Measurements from ENCODE around the gene COL27A1. TPM values are rescaled to one million over a fixed set of nuclear protein-coding genes. Genes with fewer than 3 reads are reported as not detected.

Gene COL27A1
- total RNA-seq, 1 experiment from 2014 or later = 37.0 TPM

GRCh38 chr9:114271556-114272510 is 116.5 kb downstream of the COL27A1 start:
- no peak overlapping the region for H3K27ac ChIP-seq (ENCODE audit: low read depth, low read length, poor library complexity, severe bottlenecking)
- ChIA-PET POLR2A (ENCODE audit: low non-redundant PET) (no interaction called here), CTCF (interaction anchor here (0.6 to 1.2 kb wide), 2 partner anchors 57 to 189 kb away, joined by 3 to 5 read pairs; no protein-coding TSS in a partner anchor)
- peak; percentile 73 for DNase-seq (ENCODE audit: low spot score)
- intact Hi-C loops (cut with micrococcal nuclease; ENCODE audit: unreplicated experiment) = loop anchor here (5.0 kb wide), 1 partner anchor 115 kb away; the partner anchor contains the start of gene COL27A1
- no peaks in the 10 kb centered on the region for H3K4me1 ChIP-seq (ENCODE audit: insufficient read depth, low read length, poor library complexity, severe bottlenecking)
- TF ChIP-seq, protein P1, sequence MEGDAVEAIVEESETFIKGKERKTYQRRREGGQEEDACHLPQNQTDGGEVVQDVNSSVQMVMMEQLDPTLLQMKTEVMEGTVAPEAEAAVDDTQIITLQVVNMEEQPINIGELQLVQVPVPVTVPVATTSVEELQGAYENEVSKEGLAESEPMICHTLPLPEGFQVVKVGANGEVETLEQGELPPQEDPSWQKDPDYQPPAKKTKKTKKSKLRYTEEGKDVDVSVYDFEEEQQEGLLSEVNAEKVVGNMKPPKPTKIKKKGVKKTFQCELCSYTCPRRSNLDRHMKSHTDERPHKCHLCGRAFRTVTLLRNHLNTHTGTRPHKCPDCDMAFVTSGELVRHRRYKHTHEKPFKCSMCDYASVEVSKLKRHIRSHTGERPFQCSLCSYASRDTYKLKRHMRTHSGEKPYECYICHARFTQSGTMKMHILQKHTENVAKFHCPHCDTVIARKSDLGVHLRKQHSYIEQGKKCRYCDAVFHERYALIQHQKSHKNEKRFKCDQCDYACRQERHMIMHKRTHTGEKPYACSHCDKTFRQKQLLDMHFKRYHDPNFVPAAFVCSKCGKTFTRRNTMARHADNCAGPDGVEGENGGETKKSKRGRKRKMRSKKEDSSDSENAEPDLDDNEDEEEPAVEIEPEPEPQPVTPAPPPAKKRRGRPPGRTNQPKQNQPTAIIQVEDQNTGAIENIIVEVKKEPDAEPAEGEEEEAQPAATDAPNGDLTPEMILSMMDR (conservative IDR thresholded peaks at IDR 0.05; ENCODE audit: low read depth, low read length) = peak; percentile 75
- TF ChIP-seq EZH2 (IDR thresholded peaks at IDR 0.05; ENCODE audit: borderline replicate concordance, low read depth, low read length, poor library complexity, severe bottlenecking) = no peak
- no peaks in the 10 kb centered on the region for H3K9me3 ChIP-seq (ENCODE audit: low read depth, low read length, poor library complexity, severe bottlenecking)
- H3K4me3 ChIP-seq (ENCODE audit: low read depth, low read length, poor library complexity, severe bottlenecking) = no peak overlapping the region
- no TSS peak for BruUV-seq (replicated peaks)
- H3K36me3 ChIP-seq (ENCODE audit: insufficient read depth, low read length, poor library complexity, severe bottlenecking) = no peaks in the 10 kb centered on the region
- no peaks in the 10 kb centered on the region for H3K27me3 ChIP-seq (replicated peaks; ENCODE audit: insufficient read depth, low read depth, low read length, poor library complexity)

DNA sequence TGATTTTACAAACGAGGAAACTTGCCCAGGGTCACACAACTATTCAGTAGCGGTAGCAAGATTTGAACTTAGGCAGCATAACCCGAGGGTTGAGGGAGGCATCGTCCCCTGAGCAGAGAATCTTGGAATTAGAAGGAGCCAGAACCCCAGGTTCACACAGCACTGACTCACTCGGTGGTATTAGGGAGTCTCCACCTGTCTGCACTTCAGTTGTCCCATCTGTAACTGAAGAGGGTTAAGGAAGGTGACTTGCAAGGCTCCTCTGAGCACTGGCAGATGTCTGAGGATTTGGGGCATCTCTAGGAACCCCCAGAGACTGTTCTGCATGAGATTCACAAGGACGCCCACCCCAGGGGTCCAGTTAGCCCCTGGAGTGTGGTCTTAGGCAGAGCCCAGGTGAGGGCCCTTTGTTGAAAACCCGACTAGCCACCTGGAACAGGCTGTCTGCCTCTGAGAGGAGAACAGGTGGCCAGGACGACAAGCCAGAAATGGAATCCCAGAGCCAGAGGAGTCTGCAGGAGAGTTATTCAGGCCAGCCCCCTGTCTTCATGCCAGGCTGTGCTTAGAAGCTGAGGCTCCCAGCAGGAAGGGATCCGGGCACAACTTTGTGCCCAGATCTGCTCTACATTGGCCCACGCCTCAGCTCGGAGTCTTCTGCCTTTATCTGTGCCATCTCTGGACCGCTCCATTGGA is 117.5 kb downstream of the COL27A1 start:
- intact Hi-C loops (cut with micrococcal nuclease; ENCODE audit: unreplicated experiment) = loop anchor here (5.0 kb wide), 1 partner anchor 116 kb away; the partner anchor contains the start of gene COL27A1
- no peak for DNase-seq (ENCODE audit: low spot score)

GRCh38 chr9:114273461-114273881 is 118.1 kb downstream of the COL27A1 start:
- ChIA-PET POLR2A (ENCODE audit: low non-redundant PET) (no interaction called here), CTCF (interaction anchor here (1.1 kb wide), 1 partner anchor 165 kb away, joined by 3 read pairs; no protein-coding TSS in a partner anchor)
- intact Hi-C loops (cut with micrococcal nuclease; ENCODE audit: unreplicated experiment) = loop anchor here (5.0 kb wide), 1 partner anchor 116 kb away; the partner anchor contains the start of gene COL27A1
- Histone ChIP-seq H3K4me1 (ENCODE audit: insufficient read depth, low read length, poor library complexity, severe bottlenecking) (no peaks in the 10 kb centered on the region), H3K27me3 (replicated peaks; ENCODE audit: insufficient read depth, low read depth, low read length, poor library complexity) (no peaks in the 10 kb centered on the region), H3K9me3 (ENCODE audit: low read depth, low read length, poor library complexity, severe bottlenecking) (no peaks in the 10 kb centered on the region), H3K36me3 (ENCODE audit: insufficient read depth, low read length, poor library complexity, severe bottlenecking) (no peaks in the 10 kb centered on the region), H3K4me3 (ENCODE audit: low read depth, low read length, poor library complexity, severe bottlenecking) (no peak overlapping the region), H3K27ac (ENCODE audit: low read depth, low read length, poor library complexity, severe bottlenecking) (no peak overlapping the region)
- DNase-seq (ENCODE audit: low spot score) = no peak
- TF ChIP-seq EZH2 (IDR thresholded peaks at IDR 0.05; ENCODE audit: borderline replicate concordance, low read depth, low read length, poor library complexity, severe bottlenecking) = no peak
- TF ChIP-seq, protein P1 (conservative IDR thresholded peaks at IDR 0.05; ENCODE audit: low read depth, low read length) = no peak
- BruUV-seq (replicated peaks) = no TSS peak

More for the DNA sequence above, 117.5 kb downstream of the COL27A1 start:
- TF ChIP-seq EZH2 (IDR thresholded peaks at IDR 0.05; ENCODE audit: borderline replicate concordance, low read depth, low read length, poor library complexity, severe bottlenecking) = no peak
- TF ChIP-seq, protein P1 (conservative IDR thresholded peaks at IDR 0.05; ENCODE audit: low read depth, low read length) = no peak
- BruUV-seq (replicated peaks) = no TSS peak
- Histone ChIP-seq H3K27ac (ENCODE audit: low read depth, low read length, poor library complexity, severe bottlenecking) (no peak overlapping the region), H3K4me1 (ENCODE audit: insufficient read depth, low read length, poor library complexity, severe bottlenecking) (no peaks in the 10 kb centered on the region), H3K27me3 (replicated peaks; ENCODE audit: insufficient read depth, low read depth, low read length, poor library complexity) (no peaks in the 10 kb centered on the region), H3K9me3 (ENCODE audit: low read depth, low read length, poor library complexity, severe bottlenecking) (no peaks in the 10 kb centered on the region), H3K36me3 (ENCODE audit: insufficient read depth, low read length, poor library complexity, severe bottlenecking) (no peaks in the 10 kb centered on the region), H3K4me3 (ENCODE audit: low read depth, low read length, poor library complexity, severe bottlenecking) (no peak overlapping the region)
- POLR2A ChIA-PET (ENCODE audit: low non-redundant PET) = no interaction called here
- CTCF ChIA-PET = no interaction called here

Measured in A673 (cell line).